Endothelial cell of umbilical vein (primary cell): Measurements from ENCODE around the gene SUPT5H. TPM values are rescaled to one million over a fixed set of nuclear protein-coding genes. Genes with fewer than 3 reads are reported as not detected.

Experiments used
- BruUV-seq: library from RNA; stranded (reverse); fragments of 400-500 nt; replicated peaks from 2 replicates; lab custom pipeline; 2021; lab: Mats Ljungman, UMichigan
- CTCF ChIA-PET: fragments of 300-600, 350-600 bp; sonication (Branson Sonifier 250); formaldehyde crosslinking; loops from one replicate; lab custom pipeline; 2021; ENCODE audit warnings: antibody characterized with exemption, inconsistent platforms; lab: Charles Lee
- POLR2A ChIA-PET: fragments of 300-600, 350-600 bp; sonication (Branson Sonifier 250); formaldehyde crosslinking; loops from one replicate; lab custom pipeline; 2021; ENCODE audit warnings: antibody characterized with exemption, inconsistent platforms; lab: Charles Lee
- DNase-seq: peaks from one replicate; pipeline ENCODE4 v3.0.0-alpha.2; 2011; ENCODE audit warnings: low read depth, low spot score
- FAIRE-seq: peaks from 2 replicates; lab custom pipeline; 2011; peaks lifted over from hg19 to GRCh38; lab: Jason Lieb, UNC
- H2AFZ ChIP-seq: 2 replicates; pipeline ENCODE4 v1.6.0; 2012; ENCODE audit warnings: low read depth, low read length, control low read depth, inconsistent platforms
- H3K27ac ChIP-seq: 2 replicates; pipeline ENCODE4 v1.5.1; 2011; ENCODE audit warnings: low read depth, mild to moderate bottlenecking, control low read depth, low read length, moderate library complexity; ENCODE audit not compliant: insufficient read depth
- H3K27me3 ChIP-seq, 2 experiments: 2 replicates each; pipeline versions ENCODE4 v1.6.0 to v1.6.1; 2011; ENCODE audit warnings: low read length in 2 of 2, mixed read lengths in 1 of 2; ENCODE audit not compliant: control insufficient read depth in 2 of 2, insufficient read depth in 2 of 2
- H3K36me3 ChIP-seq, 2 experiments: 2 replicates in 1 of 2; 3 replicates in 1 of 2; pipeline ENCODE4 v1.5.1; 2011; ENCODE audit warnings: low read length in 2 of 2, mild to moderate bottlenecking in 1 of 2, moderate library complexity in 1 of 2; ENCODE audit not compliant: control insufficient read depth in 2 of 2, insufficient read depth in 2 of 2; ENCODE audit errors: extremely low read depth in 1 of 2
- H3K4me1 ChIP-seq: 3 replicates; pipeline ENCODE4 v1.5.1; 2011; ENCODE audit warnings: mild to moderate bottlenecking, low read length; ENCODE audit not compliant: control insufficient read depth, insufficient read depth; ENCODE audit errors: extremely low read depth
- H3K4me2 ChIP-seq: 2 replicates; pipeline ENCODE4 v1.6.1; 2011; ENCODE audit warnings: low read length, control low read depth, mixed read lengths; ENCODE audit not compliant: insufficient read depth
- H3K4me3 ChIP-seq, 3 experiments: fragments of 200-600 bp in 1 of 3; sonication (generic), shearing (Covaris generic) in 1 of 3; replicated peaks in 1 of 3; 2 replicates each; pipeline ENCODE4 v1.5.1; 2011 to 2016; ENCODE audit warnings: control low read depth in 3 of 3, low read length in 3 of 3, mild to moderate bottlenecking in 2 of 3, inconsistent platforms in 1 of 3, low read depth in 1 of 3, moderate library complexity in 1 of 3; ENCODE audit not compliant: insufficient read depth in 1 of 3
- H3K79me2 ChIP-seq: 2 replicates; pipeline ENCODE4 v1.6.0; 2012; ENCODE audit warnings: low read length, inconsistent platforms; ENCODE audit not compliant: control insufficient read depth, insufficient read depth
- H3K9ac ChIP-seq: replicated peaks from 2 replicates; pipeline ENCODE3; 2011; ENCODE audit warnings: low read length, control low read depth; ENCODE audit not compliant: insufficient read depth; ENCODE audit errors: extremely low read depth
- H3K9me1 ChIP-seq: replicated peaks from 3 replicates; pipeline ENCODE4 v1.6.0; 2011; ENCODE audit warnings: mild to moderate bottlenecking, low read length; ENCODE audit not compliant: control insufficient read depth, insufficient read depth; ENCODE audit errors: extremely low read depth
- H3K9me3 ChIP-seq: replicated peaks from 2 replicates; pipeline ENCODE4 v1.5.1; 2012; ENCODE audit warnings: low read length, inconsistent platforms; ENCODE audit not compliant: control insufficient read depth, insufficient read depth
- H4K20me1 ChIP-seq: replicated peaks from 2 replicates; pipeline ENCODE3; 2011; ENCODE audit warnings: mild to moderate bottlenecking, low read length; ENCODE audit not compliant: control insufficient read depth, insufficient read depth; ENCODE audit errors: extremely low read depth
- CTCF ChIP-seq, 2 donors: IDR thresholded peaks; 1 replicate in 1 of 2; 2 replicates in 1 of 2; pipeline ENCODE4 v1.5.1; 2011; ENCODE audit warnings: low read length in 2 of 2, mild to moderate bottlenecking in 2 of 2, moderate library complexity in 2 of 2, control low read depth in 1 of 2, inconsistent platforms in 1 of 2, low read depth in 1 of 2; ENCODE audit not compliant: insufficient read depth in 1 of 2; ENCODE audit errors: extremely low read depth in 1 of 2
- EZH2 ChIP-seq: IDR thresholded peaks from 2 replicates; pipeline ENCODE4 v1.6.1; 2012; ENCODE audit warnings: borderline replicate concordance, low read depth, mild to moderate bottlenecking, moderate library complexity, low read length, inconsistent platforms; ENCODE audit not compliant: severe bottlenecking
- FOS ChIP-seq: IDR thresholded peaks from 2 replicates; pipeline ENCODE4 v1.6.1; 2011; ENCODE audit warnings: mild to moderate bottlenecking, low read length, moderate library complexity, borderline replicate concordance; ENCODE audit not compliant: insufficient read depth
- GATA2 ChIP-seq: IDR thresholded peaks from 2 replicates; pipeline ENCODE4 v1.7.0; 2011; ENCODE audit warnings: low read depth, mild to moderate bottlenecking, moderate library complexity, mixed read lengths, low read length; ENCODE audit not compliant: insufficient read length, insufficient read depth
- JUN ChIP-seq: IDR thresholded peaks from 2 replicates; pipeline ENCODE4 v1.6.1; 2011; ENCODE audit warnings: borderline replicate concordance, low read depth; ENCODE audit not compliant: insufficient read length, insufficient read depth
- MAX ChIP-seq: IDR thresholded peaks from 2 replicates; pipeline ENCODE4 v1.6.1; 2011; ENCODE audit not compliant: insufficient read depth, insufficient read length
- MYC ChIP-seq: IDR thresholded peaks from one replicate; pipeline ENCODE4 v1.6.1; 2011; ENCODE audit warnings: mild to moderate bottlenecking, low read depth, low read length
- POLR2A ChIP-seq: IDR thresholded peaks from 2 replicates; pipeline ENCODE4 v1.6.1; 2012; ENCODE audit warnings: low read depth, mild to moderate bottlenecking, control low read depth, low read length
- POLR2AphosphoS5 ChIP-seq: IDR thresholded peaks from 2 replicates; pipeline ENCODE4 v1.6.1; 2012; ENCODE audit warnings: low read depth, mild to moderate bottlenecking, control low read depth, low read length, moderate library complexity; ENCODE audit not compliant: insufficient read depth
- dilution Hi-C: fragments of 300-500 bp; cut with MboI; formaldehyde crosslinking; loops from one replicate; pipeline ENCODE4 v1.15.0; 2019; ENCODE audit warnings: low sequenced_read_pairs; ENCODE audit not compliant: extremely low pct_ligation_motif_present
- intact Hi-C: fragments of 100-400 bp; cut with micrococcal nuclease; formaldehyde crosslinking; loops from one replicate; pipeline ENCODE4 v1.10.0; 2022
- polyA plus RNA-seq, 4 experiments: library from polyadenylated mRNA; depleted of rRNA in 3 of 4; stranded (reverse) in 3 of 4; unstranded in 1 of 4; fragments of >200 nt; gene quantifications; 2 replicates each; pipeline versions ENCODE4 v1.2.1 to v1.2.3, GENCODE V29; 2011 to 2012; ENCODE audit warnings: missing spikeins in 1 of 4
- total RNA-seq: library from RNA; stranded (reverse); gene quantifications from 2 replicates; pipeline ENCODE4 v1.2.3, GENCODE V29; 2021

Gene SUPT5H
- total and polyA plus RNA-seq, 2 donors (not counting 3 experiments of a cell fraction or from before 2014, with no cell fraction given) = 87.6 to 120 TPM

- H3K36me3 ChIP-seq = peaks cover 6 to 17% of the 10 kb centered on the region in 2 experiments
- no peak overlapping the region for H3K4me2 ChIP-seq
- no peak overlapping the region for H3K27ac ChIP-seq
- no TSS peak for BruUV-seq
- POLR2A ChIA-PET = no interaction called here
- H3K27me3 ChIP-seq = no peaks in the 10 kb centered on the region
- no peak overlapping the region for H2AFZ ChIP-seq
- peaks cover 20% of the 10 kb centered on the region for H3K4me1 ChIP-seq
- H3K9ac ChIP-seq = no peak overlapping the region
- H4K20me1 ChIP-seq = no peaks in the 10 kb centered on the region
- H3K9me3 ChIP-seq = no peaks in the 10 kb centered on the region
- peaks cover 82% of the 10 kb centered on the region for H3K79me2 ChIP-seq
- DNase-seq (no peak), FAIRE-seq (no peak)
- intact Hi-C loops (loop anchor here (10.0 kb wide), 1 partner anchor 87 kb away; the partner anchor contains the start of gene EID2B), dilution Hi-C loops (no loop called here)
- TF ChIP-seq EZH2 = no peak
- no peak for TF ChIP-seq MAX
- TF ChIP-seq POLR2A = no peak
- TF ChIP-seq FOS = no peak
- TF ChIP-seq GATA2 = no peak
- no peak for TF ChIP-seq MYC
- TF ChIP-seq CTCF (IDR thresholded peaks at IDR 0.05; ENCODE audit: extremely low read depth in 1 of 2, insufficient read depth in 1 of 2, low read depth in 1 of 2, low read length in 2 of 2) = no peak
- TF ChIP-seq JUN = no peak
- TF ChIP-seq POLR2AphosphoS5 = no peak
- CTCF ChIA-PET = interaction anchor here (1.5 kb wide), 1 partner anchor 12 kb away, joined by 3 read pairs; the partner anchor contains the start of gene RPS16
- H3K9me1 ChIP-seq = no peaks in the 10 kb centered on the region
- H3K4me3 ChIP-seq = no peak overlapping the region
Measured at GRCh38 chr19:39448271-39448670, 2.9 kb downstream of the SUPT5H start.
